ENCODE results near the gene PLD4.

PLD4 gene

GRCh38 chr14:104957146-104958113, 32.8 kb downstream of the PLD4 start:
- DNase-seq, result no peak

GRCh38 chr14:104964546-104964945, 39.9 kb downstream of the PLD4 start:
- peak; percentile 4 for DNase-seq

- DNase-seq, result peak; percentile 16
These were observed 41.0 kb downstream of the PLD4 start for GRCh38 chr14:104965561-104966231.

- no peak for DNase-seq
These were observed 41.7 kb downstream of the PLD4 start for GRCh38 chr14:104966261-104966865.

GRCh38 chr14:104966981-104967385, 42.3 kb downstream of the PLD4 start:
- DNase-seq, result peak; percentile 42

GRCh38 chr14:104967386-104968152, 42.9 kb downstream of the PLD4 start:
- peak; percentile 76 for DNase-seq

GRCh38 chr14:104968153-104968527, 43.5 kb downstream of the PLD4 start:
- DNase-seq, result peak; percentile 90

GRCh38 chr14:104968541-104969401, 44.1 kb downstream of the PLD4 start:
- peak; percentile 26 for DNase-seq

- DNase-seq, result no peak
These were observed 45.1 kb downstream of the PLD4 start for GRCh38 chr14:104969741-104970230.

- DNase-seq, result peak; percentile 83
These were observed 45.8 kb downstream of the PLD4 start for GRCh38 chr14:104970231-104971068.

- no peak for DNase-seq
These were observed 47.0 kb downstream of the PLD4 start for GRCh38 chr14:104971447-104972240.

- peak; percentile 64 for DNase-seq
These were observed 47.8 kb downstream of the PLD4 start for GRCh38 chr14:104972301-104973134.

- no peak for DNase-seq
These were observed 48.4 kb downstream of the PLD4 start for GRCh38 chr14:104973135-104973384.

GRCh38 chr14:104973385-104974145, 48.9 kb downstream of the PLD4 start:
- peak; percentile 89 for DNase-seq

GRCh38 chr14:104974146-104974541, 49.5 kb downstream of the PLD4 start:
- DNase-seq, result no peak

- no peak for DNase-seq
These were observed 50.1 kb downstream of the PLD4 start for GRCh38 chr14:104974665-104975390.

GRCh38 chr14:104975481-104976197, 51.0 kb downstream of the PLD4 start:
- peak; percentile 35 for DNase-seq
